VCaP (cell line): ENCODE measurements around the gene ZNF879.
A peak's percentile ranks its signal among the peaks of the same experiment; 100 is the strongest.

ENCODE experiments used
- H3K27ac ChIP-seq: fragments of 450-650 bp; 2 replicates; pipeline ENCODE4 v1.5.1; 2017
- TF ChIP-seq, protein P1 (sequence below): fragments of 450-650 bp; conservative IDR thresholded peaks from 2 replicates; pipeline ENCODE4 v1.5.1; 2017; ENCODE audit warnings: mild to moderate bottlenecking, moderate library complexity

ZNF879 gene

DNA sequence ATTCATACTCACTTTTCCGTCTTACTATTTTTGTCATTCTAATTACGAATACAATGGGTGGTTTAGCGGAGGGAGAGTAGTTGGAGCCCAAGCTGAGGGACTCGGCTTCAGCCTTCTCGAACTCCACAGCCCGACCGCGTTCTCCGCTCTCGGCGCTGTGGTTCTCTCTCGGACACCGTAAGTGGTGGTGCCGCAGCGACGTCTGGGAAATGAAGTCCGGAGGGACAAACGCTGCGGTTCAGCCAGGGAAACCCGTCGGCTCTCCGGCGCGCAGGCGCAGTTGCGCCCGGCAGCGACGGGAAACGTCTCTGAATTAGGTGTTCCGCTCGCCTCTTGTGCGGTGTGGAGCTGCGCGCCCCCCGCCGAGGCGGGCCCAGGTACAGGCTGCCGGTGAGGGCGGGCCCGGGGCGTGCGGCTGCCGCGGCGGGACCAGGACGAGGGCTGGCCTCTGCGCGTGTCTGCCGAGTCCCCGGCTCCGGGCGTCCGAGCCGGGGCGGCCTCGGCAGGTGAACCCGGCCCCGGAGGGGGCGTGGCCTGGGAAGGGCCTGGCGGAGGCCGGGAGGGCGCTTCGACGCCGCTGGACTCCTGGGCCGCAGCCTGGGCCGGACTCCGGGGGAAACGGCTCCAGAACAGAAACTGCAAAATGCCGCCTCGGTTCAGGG is at the start of gene ZNF879:
Gene ZNF879 (plus strand): TSS at position 277 of the 662 bp plus-strand sequence. CDS start 1,201 bp downstream, outside the sequence.
- peak within 1 kb of the TSS; percentile 64 for H3K27ac ChIP-seq
- TF ChIP-seq, protein P1, sequence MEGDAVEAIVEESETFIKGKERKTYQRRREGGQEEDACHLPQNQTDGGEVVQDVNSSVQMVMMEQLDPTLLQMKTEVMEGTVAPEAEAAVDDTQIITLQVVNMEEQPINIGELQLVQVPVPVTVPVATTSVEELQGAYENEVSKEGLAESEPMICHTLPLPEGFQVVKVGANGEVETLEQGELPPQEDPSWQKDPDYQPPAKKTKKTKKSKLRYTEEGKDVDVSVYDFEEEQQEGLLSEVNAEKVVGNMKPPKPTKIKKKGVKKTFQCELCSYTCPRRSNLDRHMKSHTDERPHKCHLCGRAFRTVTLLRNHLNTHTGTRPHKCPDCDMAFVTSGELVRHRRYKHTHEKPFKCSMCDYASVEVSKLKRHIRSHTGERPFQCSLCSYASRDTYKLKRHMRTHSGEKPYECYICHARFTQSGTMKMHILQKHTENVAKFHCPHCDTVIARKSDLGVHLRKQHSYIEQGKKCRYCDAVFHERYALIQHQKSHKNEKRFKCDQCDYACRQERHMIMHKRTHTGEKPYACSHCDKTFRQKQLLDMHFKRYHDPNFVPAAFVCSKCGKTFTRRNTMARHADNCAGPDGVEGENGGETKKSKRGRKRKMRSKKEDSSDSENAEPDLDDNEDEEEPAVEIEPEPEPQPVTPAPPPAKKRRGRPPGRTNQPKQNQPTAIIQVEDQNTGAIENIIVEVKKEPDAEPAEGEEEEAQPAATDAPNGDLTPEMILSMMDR, result no peak

DNA sequence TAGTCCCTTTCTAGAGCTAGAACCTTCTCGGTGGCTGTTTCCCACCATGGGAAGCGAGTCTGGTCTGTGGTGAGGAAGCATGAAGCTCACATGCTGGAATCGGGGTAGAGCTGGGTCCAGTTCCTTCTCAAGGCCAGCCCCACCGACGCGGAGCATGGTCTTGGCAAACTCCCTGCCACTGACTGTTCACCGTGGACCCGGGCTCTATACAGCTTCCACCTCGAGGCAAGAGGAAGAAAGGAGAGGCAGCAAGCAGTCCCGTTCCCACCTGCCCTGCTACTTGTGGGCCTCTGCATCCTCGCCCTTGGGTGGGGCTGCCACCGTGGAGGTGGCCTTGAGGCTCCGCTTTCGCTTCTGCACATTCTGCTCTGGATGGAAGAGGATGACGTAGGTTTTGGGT is 42.2 kb upstream of the ZNF879 start:
- TF ChIP-seq, protein P1, result no peak
- no peak overlapping the region for H3K27ac ChIP-seq

DNA sequence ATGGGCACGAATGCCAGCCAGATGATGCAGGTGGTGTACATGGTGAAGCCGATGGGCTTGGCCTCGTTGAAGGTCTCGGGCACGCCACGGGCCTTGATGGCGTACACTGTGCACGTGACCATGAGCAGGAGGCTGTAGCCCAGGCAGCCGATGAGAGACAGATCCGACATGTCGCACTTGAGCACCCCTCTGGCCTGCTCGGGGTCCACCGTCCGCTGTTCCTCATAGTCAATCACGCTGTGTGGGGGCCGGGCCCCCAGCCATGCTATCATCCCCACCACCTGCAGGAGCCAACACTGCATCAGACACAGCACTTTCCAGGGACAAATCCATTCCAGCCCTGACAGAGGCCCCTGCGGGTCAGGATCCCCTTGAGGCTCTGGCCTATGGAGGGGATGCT is 40.7 kb upstream of the ZNF879 start:
- TF ChIP-seq, protein P1, result no peak
- H3K27ac ChIP-seq, result no peak overlapping the region

DNA sequence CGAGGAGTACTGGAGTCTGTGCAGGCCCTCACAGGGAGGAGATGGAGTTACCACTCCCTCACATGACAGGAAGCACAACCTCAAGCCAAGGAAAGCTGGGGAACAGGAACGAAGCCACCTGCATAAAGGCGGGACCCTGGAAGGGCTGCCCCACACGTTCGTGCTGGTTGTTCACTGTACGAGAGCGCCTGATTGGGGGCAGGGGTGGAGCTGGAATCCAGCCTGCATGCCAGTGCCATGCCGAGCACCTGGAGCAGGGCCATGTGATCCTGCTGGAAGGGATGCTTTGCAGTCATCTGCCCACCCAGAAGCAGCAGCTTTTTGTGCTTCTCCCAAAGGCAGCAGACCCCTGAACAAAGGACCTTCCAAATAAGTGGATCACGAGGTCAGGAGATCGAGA is 39.9 kb upstream of the ZNF879 start:
- TF ChIP-seq, protein P1, result no peak

DNA sequence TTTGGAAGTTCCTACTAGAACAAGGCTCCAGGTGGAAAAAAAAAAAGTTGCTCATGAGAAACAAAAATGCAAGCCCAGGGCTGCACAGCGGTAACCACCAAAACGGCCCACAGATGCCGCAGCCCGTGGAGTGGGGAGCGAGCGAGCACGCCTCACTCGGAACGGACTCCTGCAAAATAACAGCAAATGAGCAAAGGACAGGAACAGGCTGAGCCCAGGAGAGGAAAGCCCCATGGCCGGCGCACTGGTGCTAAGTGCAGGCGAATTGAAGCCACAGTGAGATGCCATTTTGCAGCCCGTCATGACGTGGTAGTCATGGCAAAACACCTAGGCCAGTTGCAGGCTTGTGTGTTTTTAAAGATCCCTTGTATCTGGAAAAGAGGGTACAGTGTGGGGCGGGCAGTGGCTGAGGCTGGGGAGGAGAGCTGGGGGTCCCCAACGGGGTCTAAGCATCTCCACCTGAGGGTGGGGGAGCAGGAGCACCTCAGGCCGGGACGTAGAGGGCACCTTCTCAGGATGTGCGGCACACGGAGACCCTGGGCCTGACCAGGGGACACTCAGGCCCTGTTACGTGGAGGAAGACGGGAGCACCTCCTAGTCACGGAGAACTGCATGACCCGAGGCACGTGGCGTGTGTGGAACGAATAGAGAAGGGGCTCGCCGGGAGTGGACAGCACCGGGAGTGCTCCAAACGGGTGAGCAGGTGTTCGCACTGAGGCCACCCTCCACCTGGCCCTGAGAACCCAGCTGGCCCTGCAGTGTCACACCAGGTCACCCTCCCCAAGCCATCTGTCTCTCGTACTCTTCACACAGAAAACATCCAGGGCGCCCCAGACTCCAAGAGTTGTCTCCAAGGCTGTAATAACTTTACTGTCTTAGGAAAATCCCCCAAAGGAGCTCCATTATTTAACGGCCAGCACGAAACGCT is 39.2 kb upstream of the ZNF879 start:
- H3K27ac ChIP-seq, result no peak overlapping the region
- TF ChIP-seq, protein P1, result no peak

More for the DNA sequence above, 39.9 kb upstream of the ZNF879 start:
- H3K27ac ChIP-seq, result no peak overlapping the region

DNA sequence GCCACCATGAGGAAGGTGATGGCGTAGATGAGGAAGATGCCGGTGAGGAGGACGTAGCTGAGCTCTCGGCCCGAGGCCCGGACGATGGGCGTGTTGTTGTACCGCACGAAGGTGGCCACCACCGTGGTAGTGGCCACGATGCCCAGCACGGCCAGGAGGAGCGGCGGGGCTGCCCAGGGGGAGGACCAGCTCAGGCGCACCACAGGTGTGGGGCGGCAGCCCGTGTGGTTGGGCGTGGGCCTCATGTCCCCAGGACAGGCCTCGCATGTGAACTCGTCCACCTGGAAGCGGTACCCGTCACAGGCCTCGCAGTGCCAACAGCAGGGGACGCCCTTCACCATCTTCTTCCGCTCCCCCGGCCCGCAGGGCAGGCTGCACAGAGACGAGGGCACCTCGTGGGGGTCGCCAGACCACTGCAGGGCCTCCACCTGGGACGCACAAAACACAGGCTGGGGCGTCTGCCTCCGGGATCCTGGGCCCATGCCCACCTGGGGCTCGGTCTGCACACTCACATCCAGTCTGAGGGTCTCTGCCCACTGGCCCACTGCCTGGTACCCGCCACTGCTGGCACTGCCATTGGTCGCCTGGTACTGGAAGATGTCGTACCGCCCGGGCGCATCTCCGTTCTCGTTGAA is 37.2 kb upstream of the ZNF879 start:
- no peak overlapping the region for H3K27ac ChIP-seq
- TF ChIP-seq, protein P1, result no peak
